ENCODE results near the gene NKX6-2.
"Not testable (repeated sequence)": the region's sequence is repeated elsewhere in the genome, so short reads cannot be mapped to it uniquely, and the experiment has no call there.

Gene NKX6-2

GRCh38 chr10:132752378-132752777 lies 33.6 kb downstream of the NKX6-2 start:
- no peak for DNase-seq

GRCh38 chr10:132750936-132751335 lies 35.0 kb downstream of the NKX6-2 start:
- no peak for DNase-seq

- no peak for DNase-seq
These were observed 36.6 kb downstream of the NKX6-2 start for GRCh38 chr10:132749371-132749795.

- no peak for DNase-seq
These were observed 37.2 kb downstream of the NKX6-2 start for GRCh38 chr10:132748545-132749370.

GRCh38 chr10:132748135-132748534 lies 37.8 kb downstream of the NKX6-2 start:
- no peak for DNase-seq

- no peak for DNase-seq
These were observed 38.9 kb downstream of the NKX6-2 start for GRCh38 chr10:132746801-132747625.

GRCh38 chr10:132746386-132746785 lies 39.6 kb downstream of the NKX6-2 start:
- DNase-seq = no peak

- DNase-seq = no peak
These were observed 40.0 kb downstream of the NKX6-2 start for GRCh38 chr10:132745971-132746370.

- DNase-seq = no peak
These were observed 40.4 kb downstream of the NKX6-2 start for GRCh38 chr10:132745511-132745910.

GRCh38 chr10:132744839-132745238 lies 41.1 kb downstream of the NKX6-2 start:
- DNase-seq = no peak

GRCh38 chr10:132743925-132744490 lies 41.9 kb downstream of the NKX6-2 start:
- DNase-seq = no peak

- DNase-seq = not testable (repeated sequence)
These were observed 42.6 kb downstream of the NKX6-2 start for GRCh38 chr10:132743196-132743924.

GRCh38 chr10:132742837-132743194 lies 43.1 kb downstream of the NKX6-2 start:
- DNase-seq = no peak

- no peak for DNase-seq
These were observed 43.6 kb downstream of the NKX6-2 start for GRCh38 chr10:132742167-132742836.

- DNase-seq = no peak
These were observed 45.4 kb downstream of the NKX6-2 start for GRCh38 chr10:132740588-132740987.

GRCh38 chr10:132739225-132739613 lies 46.7 kb downstream of the NKX6-2 start:
- DNase-seq = no peak

- DNase-seq = no peak
These were observed 47.3 kb downstream of the NKX6-2 start for GRCh38 chr10:132738454-132739224.

- DNase-seq = no peak
These were observed 48.4 kb downstream of the NKX6-2 start for GRCh38 chr10:132737390-132738048.

- no peak for DNase-seq
These were observed 50.0 kb downstream of the NKX6-2 start for GRCh38 chr10:132735923-132736391.

GRCh38 chr10:132735341-132735775 lies 50.6 kb downstream of the NKX6-2 start:
- no peak for DNase-seq

GRCh38 chr10:132733926-132734325 lies 52.0 kb downstream of the NKX6-2 start:
- DNase-seq = no peak

All from central memory CD4-positive, alpha-beta T cell (primary cell).